Hypothalamus (tissue), 51 donors: ENCODE results near the gene HNRNPF.
"Not testable (repeated sequence)": the region's sequence is repeated elsewhere in the genome, so short reads cannot be mapped to it uniquely, and the experiment has no call there.

ENCODE experiments used
- DNase-seq, 51 donors: peaks; one replicate each; lab custom pipeline; 2025; lab: John Stamatoyannopoulos, UW

Gene HNRNPF

DNA sequence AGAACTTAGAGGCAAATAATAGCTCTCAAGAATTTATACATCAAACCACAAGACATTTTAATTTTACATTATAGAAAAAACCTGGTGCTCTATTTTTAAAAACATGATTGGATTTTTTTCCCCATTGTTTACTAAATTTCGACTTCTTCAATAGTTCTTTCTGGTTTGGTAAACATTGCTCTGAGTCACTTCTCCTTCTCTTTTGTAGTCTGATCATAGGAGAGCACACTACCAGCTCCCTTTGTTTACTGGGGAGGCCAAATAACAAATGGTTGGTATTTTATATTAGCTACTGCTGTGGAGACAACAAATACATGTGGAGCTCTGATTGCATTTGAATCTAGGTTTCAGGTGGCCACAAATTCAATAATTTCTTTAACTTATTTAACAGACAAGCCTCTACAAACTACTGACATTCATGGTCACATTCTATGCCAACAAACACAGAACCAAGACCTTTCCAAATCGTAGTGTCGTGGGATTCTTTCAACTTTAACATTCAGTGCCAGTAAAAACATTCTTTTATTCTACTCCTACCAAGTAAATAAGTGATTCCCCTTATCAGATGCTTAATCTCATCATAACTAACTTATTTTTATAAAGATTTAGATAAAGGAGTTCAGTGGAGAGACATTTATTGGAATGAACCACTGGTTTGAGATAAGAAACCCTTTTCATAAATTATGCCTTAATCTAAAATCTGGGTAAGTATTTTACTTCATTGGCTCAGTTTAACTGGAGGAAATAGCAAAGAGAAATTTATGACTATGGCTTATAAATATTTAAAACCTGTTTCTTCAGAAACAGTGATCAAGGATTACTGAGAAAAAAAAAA, 55.3 kb downstream of the HNRNPF start:
- DNase-seq = no peak

DNA sequence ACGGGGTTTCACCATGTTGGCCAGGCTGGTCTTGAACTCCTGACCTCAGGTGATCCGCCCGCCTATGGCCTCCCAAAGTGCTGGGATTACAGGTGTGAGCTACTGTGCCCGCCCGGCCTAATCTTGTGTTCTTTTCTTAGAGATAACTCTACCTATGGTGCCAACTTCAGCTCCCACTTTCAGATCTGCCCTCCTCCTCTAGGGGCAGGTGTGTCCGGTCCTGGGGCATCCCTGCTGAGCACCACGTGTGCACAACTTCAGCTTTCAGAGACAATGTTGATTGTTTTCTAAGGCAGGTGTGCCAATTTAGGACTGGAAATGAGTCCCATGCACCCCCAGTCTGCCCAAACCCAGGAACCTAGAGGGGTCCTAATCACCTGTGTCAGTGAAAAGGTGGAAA, 56.0 kb downstream of the HNRNPF start:
- DNase-seq = no peak

DNA sequence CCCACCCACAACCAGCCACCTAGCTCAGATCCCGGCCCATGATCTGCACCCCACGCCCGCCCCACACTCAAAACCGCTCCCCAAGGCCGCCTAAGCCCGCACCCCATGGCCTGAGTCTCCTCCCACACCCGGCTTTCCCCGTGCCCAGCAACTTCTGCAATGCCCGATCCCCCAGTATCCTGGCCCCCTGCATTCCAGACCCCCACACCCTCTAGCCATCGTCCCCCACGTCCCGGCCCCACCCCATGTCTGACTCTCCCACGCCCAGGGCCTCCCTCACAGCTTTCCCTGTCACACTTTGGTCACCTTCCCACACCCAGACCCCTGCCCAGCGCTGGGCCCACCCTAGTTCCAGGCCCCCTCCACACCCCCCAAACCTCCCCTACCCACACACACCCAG, 57.7 kb downstream of the HNRNPF start:
- DNase-seq = no peak

DNA sequence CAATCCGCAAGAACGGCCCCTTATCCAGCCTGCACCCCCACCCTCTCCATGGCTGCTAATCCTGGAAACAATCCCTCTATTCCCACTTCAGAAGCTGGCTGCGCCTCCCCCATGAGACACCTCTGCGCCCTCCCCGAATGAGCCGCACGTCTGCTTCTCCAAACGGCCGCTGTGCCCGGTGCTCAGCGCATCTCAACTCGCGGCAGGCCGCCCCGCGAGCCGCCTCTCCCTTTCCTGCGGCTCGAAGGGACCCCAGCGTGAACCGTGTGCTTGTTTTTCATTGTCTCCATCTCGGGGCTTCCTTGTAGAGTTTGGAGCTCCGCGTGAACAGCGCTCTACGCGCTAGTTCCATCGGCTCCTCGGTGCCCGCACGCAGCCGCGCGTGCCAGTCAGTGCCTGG, 58.3 kb downstream of the HNRNPF start:
- peak in 7 of 51 donors; percentile 11 to 52 (median 26) for DNase-seq

DNA sequence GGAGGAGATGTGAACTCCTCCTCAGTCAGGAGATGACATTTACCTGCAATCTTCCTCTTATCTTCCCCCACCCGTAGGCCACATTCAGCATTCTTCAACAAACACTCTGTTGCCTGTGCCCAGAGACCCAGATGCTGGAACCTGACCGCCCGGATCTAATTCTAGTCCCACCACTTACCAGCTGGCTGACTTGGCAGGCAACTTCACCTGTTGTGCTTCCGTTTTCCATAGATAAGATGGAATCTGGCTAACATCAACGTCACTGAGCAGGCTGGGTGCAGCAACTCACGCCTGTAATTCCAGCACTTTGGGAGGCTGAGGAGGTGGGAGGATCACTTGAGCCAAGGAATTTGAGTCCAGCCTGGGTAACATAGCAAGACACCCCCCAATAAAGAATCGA, 58.8 kb downstream of the HNRNPF start:
- DNase-seq = no peak

DNA sequence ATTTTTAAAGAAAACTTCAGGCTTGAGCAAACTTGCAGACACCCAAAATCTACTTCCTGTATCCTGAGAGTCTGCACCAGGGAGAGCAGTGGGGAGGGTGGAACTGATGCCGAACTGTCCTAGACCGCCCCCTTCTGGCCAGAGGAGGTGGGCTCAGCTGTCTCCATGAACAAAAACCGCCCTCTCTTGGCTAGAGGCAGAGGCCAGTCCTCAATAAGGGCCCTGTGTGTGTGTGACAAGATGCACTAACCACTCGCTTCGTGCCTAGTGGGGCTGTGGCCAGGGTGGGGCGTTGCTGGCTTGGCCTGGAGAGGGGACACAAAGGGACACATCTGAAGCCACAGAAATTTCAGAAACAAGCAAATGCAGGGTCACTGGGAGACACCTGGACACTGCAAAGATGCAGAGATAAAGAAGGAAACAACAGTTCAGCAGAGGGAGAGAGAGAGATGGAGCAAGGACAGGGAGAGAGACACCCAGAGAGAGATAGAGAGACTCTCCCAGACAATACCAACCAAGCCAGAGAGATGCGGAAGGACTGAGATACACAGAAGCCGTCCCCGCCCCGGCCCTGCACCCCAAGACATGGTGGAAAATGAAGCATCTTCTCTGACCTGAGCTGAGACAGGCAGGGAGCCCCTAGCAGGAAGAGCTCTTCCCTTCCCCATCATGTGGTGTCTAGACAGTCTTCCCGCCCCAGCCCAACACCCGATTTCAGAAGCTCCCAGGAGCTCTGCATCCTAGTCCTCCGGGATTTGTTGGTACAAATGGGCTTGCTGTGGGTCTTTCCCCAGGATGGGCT, 60.3 kb downstream of the HNRNPF start:
- DNase-seq = peak; percentile 16 to 96 (median 83)

DNA sequence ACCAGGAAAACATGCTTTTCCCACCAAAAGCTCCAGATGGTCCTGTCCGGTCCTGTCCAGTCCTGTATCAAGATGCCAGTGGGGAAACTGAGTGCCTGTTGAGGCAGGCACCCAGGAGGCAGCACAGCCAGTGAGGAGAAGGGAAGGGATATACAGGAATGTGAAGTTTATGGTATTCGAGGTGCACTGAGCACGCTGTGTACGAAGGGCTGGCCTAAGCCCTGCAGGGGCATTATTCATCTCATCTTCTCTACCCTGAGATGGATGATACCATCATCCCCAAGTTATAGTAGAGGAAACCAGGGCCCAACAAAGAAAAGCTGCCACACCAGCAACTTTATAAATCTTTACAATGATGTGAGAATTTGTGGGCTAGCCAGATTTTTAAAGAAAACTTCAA, 61.0 kb downstream of the HNRNPF start:
- no peak for DNase-seq

DNA sequence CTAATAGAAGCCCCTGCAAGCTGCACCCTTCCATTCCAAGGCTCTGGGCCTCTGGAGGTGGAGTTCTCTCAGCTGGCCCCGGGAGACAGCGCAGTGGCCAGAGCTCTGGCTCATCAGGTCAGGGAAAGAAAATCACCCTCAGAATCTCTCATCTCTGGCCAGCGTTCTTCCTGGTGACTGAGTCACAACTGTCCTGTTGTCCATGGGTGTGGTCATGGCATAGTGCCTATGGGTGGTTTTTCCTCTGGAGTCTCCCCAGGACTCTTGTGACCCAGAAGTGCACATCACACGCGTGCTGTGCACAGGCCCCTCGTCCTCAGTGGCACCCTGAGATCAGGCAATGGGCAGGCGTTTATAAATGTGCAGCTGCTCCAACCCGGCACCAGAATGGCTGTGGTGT, 64.9 kb downstream of the HNRNPF start:
- no peak for DNase-seq

DNA sequence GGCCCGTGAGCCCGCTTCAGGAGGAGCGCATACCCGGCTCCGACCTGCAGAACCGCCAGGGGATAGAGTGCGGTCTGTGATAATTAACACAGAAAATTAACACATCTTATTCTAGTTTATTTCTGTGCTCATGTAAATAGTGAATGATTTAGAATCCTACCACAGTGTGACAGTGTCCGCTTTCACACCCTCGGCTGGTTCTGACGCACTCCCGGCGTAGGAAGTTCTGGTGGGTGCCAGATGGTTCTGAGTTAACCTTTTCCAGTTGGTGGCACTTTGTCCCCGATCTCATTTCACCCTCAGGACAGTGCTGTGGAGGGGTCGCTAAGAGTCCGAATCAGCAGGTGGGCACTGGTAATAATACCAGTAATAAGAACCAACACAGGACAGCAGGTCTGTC, 65.9 kb downstream of the HNRNPF start:
- DNase-seq = no peak

DNA sequence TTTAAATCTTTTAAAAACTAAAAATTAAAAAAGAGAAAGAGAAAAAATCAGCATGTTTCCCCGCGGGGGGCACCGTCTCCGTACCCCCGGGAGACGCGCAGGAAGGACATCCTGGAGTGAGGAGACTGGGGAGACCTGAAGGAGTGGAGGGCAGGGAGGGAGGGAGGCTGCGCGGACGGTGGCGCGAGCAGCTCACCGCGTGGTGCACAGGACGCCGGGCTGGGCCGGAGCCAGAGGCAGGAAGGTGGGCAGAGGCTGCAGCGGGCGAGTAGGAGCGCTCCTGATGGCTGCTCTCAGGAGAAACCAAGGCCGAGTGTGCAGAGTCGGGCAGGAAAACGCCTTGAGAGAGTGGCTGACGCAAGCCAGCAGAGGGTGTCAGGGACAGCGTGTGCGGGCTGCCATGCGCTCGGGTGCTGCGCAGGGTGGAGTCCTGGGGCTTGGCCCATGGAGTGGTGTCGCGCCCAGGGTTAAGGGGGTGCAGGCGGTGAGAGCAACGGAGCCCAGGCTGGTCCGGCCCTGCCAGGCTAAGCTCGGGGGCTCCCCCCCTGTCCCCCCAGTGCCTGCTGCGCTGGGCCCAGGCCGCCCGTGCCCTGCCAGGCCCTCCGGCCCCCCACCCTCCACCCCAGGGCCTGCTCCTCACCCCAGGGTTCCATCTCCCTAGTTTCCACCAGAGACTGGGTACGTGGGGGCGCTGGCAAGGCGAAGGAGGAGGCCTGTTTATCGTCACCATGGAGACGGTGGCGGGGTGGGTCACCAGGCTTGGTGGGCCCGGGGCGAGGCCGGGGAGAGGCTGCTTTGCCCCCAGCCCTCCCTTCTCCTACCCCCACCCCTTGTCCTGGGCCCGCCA, 66.5 kb downstream of the HNRNPF start:
- DNase-seq = no peak

DNA sequence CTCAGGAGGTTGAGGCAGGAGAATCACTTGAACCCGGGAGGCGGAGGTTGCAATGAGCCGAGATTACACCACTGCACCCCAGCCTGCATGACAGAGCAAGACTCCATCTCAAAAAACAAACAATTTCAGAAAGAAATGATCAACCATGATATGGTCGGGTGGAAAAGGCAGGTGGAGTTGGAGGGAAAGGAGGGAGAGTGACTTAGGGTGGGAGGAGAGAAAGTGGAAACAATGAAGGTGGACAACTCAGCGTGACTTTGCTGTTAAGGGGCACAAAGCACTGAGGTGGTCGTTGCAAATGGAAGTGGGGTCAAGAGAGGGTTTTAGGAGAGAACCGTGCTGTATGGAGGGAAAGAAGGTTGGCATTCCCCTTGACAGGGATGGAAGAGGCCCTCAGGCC, 67.5 kb downstream of the HNRNPF start:
- no peak for DNase-seq

DNA sequence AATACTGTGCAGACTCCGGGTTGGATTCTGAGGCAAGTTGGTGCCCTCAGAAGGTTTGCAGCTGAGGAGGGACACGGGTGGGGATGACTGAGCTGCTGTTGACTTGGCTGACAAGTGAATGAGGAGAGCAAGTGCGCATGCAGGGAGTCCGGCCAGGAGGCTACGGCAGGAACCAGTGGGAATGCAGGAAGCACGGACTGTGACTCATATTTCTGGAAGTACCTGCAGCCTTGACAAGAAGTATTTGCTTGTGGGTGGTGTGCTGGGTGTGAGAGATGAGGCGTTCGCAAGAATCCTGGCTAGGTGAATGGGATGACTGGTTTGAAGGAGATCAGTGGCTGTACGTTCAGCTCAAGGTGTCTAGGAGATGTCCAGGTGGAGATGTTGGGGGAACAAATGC, 68.4 kb downstream of the HNRNPF start:
- DNase-seq = no peak

DNA sequence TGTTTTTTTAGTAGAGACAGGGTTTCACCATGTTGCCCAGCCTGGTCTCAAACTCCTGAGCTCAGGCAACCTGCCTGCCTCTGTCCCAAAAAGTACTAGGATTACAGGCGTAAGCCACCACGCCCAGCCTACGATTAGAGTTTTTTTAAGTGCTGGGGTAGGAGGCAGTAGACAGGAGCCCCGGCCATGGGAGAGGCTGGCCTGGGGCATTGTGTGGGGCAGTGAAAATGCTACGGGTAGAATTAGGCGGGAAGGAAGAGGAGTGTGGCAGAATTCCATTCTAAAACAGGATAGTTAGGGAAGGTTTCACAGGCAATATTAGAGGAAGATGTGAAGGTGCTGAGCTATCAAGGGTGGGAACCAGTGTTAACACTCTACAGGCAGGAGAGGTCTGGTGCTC, 68.9 kb downstream of the HNRNPF start:
- DNase-seq = no peak

DNA sequence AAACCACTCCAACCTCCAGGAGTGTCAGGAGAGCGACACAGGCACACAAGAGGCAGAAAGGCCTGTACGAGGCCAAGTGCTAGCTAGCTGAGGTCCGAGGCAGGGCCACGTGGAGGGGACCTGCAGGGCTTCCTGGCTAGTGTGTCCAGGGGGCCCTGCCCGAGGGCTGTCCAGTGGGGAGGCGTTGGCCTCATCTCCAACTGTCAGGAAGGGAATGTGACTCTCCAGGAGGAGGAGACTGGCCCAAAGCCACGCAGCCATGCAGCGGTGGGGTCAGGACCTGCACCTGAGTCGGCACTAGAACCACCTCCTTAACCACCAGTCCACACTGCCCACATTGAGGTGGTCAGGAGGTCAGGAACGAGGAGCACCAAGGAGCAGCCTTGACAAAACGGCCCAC, 69.8 kb downstream of the HNRNPF start:
- no peak for DNase-seq

DNA sequence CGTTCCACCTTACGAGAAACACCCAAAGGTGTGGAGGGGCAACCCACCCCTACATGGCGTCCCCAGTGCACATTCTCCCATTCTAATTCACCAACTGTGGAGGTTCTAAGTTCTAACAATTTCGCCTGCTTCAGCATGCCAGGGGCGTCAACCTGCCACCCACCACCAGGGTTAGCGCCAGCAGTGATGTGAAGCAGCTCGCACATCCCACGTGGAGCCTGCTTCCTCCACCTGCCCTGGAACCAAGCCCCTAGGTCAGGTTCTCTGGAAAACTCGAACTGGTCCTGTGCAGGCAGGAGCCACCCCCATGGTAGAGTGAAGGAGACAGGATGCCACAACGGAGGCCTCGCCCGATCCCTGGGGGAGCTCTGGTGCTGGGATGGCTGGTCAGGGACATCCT, 70.9 kb downstream of the HNRNPF start:
- DNase-seq = no peak

DNA sequence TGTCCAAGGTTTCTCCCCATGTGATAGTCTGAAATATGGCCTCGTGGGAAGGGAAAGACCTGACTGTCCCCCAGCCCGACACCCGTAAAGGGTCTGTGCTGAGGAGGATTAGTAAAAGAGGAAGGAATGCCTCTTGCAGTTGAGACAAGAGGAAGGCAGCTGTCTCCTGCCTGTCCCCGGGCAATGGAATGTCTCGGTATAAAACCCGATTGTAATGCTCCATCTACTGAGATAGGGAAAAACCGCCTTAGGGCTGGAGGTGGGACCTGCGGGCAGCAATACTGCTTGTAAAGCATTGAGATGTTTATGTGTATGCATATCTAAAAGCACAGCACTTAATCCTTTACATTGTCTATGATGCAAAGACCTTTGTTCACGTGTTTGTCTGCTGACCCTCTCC, 71.5 kb downstream of the HNRNPF start:
- not testable (repeated sequence) for DNase-seq

DNA sequence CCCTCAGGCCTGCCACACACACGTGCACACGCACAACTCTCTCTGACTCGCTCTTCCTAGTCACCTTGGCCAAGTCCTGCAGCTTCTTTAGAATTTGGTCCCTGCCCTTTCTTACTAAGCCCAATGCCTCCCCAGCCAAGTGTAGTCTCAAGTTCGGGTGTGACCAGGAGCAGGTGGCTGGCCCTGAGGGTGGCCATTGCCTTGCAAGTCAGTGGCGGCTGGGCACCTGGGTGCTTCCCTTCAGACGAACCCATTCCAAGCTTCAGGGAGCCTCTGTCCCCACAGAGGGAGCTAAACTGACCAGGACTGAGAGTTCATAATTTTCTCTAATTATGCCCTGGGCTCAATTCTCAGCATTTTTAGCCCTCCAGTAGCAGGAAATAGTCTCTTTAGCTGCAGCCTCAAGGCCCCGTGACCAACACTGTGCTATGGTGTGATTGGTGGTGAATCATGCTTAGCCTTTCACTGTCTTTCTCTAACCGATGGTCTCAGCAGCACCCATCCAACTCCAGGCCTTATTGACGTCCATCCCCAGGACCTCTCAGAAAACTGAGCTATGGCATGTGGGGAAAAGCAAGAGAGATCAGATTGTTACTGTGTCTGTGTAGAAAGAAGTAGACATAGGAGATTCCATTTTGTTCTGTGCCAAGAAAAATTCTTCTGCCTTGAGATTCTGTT, 72.2 kb downstream of the HNRNPF start:
- DNase-seq = no peak

DNA sequence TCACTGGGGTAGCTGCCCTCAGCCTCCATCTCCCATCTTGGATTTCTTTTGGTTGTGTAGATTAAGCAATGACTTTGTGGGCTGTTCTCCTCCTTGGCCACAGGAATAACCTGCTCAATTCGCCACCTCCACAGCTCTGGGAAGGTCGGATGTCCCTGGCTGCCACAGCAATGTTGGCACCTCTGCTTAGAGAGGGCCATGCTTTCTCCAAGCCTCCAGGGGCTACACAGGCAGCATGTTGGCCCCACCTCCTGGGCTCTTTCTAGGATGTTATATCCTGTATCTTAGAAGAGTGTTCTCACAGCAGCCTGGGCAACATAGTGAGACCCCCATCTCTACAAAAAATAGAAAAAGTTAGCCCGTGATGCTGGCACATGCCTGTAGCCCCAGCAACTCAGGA, 72.9 kb downstream of the HNRNPF start:
- DNase-seq = no peak
